ENCODE data around the gene MOCS2. TPM values are rescaled to one million over a fixed set of nuclear protein-coding genes. Genes with fewer than 3 reads are reported as not detected.
A peak's percentile ranks its signal among the peaks of the same experiment; 100 is the strongest.

The MOCS2 gene
- total RNA-seq, 4 donors from 2014 or later: 11.8 to 49.5 (median 41.3) TPM

GRCh38 chr5:53080271-53080670 lies 29.3 kb downstream of the MOCS2 start:
- H3K4me1 ChIP-seq: no peaks in the 10 kb centered on the region
- intact Hi-C loops (cut with DNase I; ENCODE audit: low total_unique reads): no loop called here
- H3K9me3 ChIP-seq: no peaks in the 10 kb centered on the region
- H3K27ac ChIP-seq: no peak overlapping the region
- H3K4me3 ChIP-seq: no peak overlapping the region
- no peak for TF ChIP-seq POLR2A (IDR thresholded peaks at IDR 0.05)
- no peak for TF ChIP-seq CTCF (IDR thresholded peaks at IDR 0.05)
- DNase-seq: no peak
- H3K27me3 ChIP-seq: no peaks in the 10 kb centered on the region
- H3K36me3 ChIP-seq: no peaks in the 10 kb centered on the region

- no peak for TF ChIP-seq CTCF (IDR thresholded peaks at IDR 0.05)
- no peak for TF ChIP-seq POLR2A (IDR thresholded peaks at IDR 0.05)
- Histone ChIP-seq H3K9me3 (no peaks in the 10 kb centered on the region), H3K36me3 (no peaks in the 10 kb centered on the region), H3K27ac (no peak overlapping the region), H3K4me1 (no peaks in the 10 kb centered on the region), H3K4me3 (no peak overlapping the region), H3K27me3 (no peaks in the 10 kb centered on the region)
- intact Hi-C loops (cut with DNase I; ENCODE audit: low total_unique reads): no loop called here
- no peak for DNase-seq
These were observed 33.5 kb downstream of the MOCS2 start for GRCh38 chr5:53076014-53076583.

GRCh38 chr5:53073348-53073747 lies 36.2 kb downstream of the MOCS2 start:
- Histone ChIP-seq H3K9me3 (no peaks in the 10 kb centered on the region), H3K27ac (no peak overlapping the region), H3K4me3 (no peak overlapping the region), H3K27me3 (no peaks in the 10 kb centered on the region), H3K4me1 (no peaks in the 10 kb centered on the region), H3K36me3 (no peaks in the 10 kb centered on the region)
- peak in 1 of 2 donors; percentile 21 for DNase-seq
- no peak for TF ChIP-seq POLR2A (IDR thresholded peaks at IDR 0.05)
- no peak for TF ChIP-seq CTCF (IDR thresholded peaks at IDR 0.05)
- intact Hi-C loops (cut with DNase I; ENCODE audit: low total_unique reads): no loop called here

- Histone ChIP-seq H3K36me3 (no peaks in the 10 kb centered on the region), H3K4me1 (no peaks in the 10 kb centered on the region), H3K27ac (peak overlapping the region in 1 of 2 donors; percentile 32), H3K9me3 (no peaks in the 10 kb centered on the region), H3K4me3 (no peak overlapping the region), H3K27me3 (no peaks in the 10 kb centered on the region)
- TF ChIP-seq POLR2A (IDR thresholded peaks at IDR 0.05): no peak
- no peak for TF ChIP-seq CTCF (IDR thresholded peaks at IDR 0.05)
- intact Hi-C loops (cut with DNase I; ENCODE audit: low total_unique reads): no loop called here
- DNase-seq: no peak
These were observed 37.8 kb downstream of the MOCS2 start for GRCh38 chr5:53071738-53072137.

- no peaks in the 10 kb centered on the region for H3K27me3 ChIP-seq
- no peak for DNase-seq
- no peak for TF ChIP-seq CTCF (IDR thresholded peaks at IDR 0.05)
- no peak for TF ChIP-seq POLR2A (IDR thresholded peaks at IDR 0.05)
- peak overlapping the region in 1 of 2 donors; percentile 32 for H3K27ac ChIP-seq
- no peak overlapping the region for H3K4me3 ChIP-seq
- intact Hi-C loops (cut with DNase I; ENCODE audit: low total_unique reads): no loop called here
- H3K36me3 ChIP-seq: no peaks in the 10 kb centered on the region
- H3K9me3 ChIP-seq: no peaks in the 10 kb centered on the region
- no peaks in the 10 kb centered on the region for H3K4me1 ChIP-seq
These were observed 38.3 kb downstream of the MOCS2 start for GRCh38 chr5:53071298-53071697.

Measured in uterus (tissue), 4 donors.